ENCODE results near the gene SENP6.

GRCh38 chr6:75568100-75568499 lies 33.6 kb upstream of the SENP6 start:
- no peak for TF ChIP-seq SMAD3 (CRISPR knock-in tag; IDR thresholded peaks at IDR 0.05; ENCODE audit: borderline replicate concordance)
- TF ChIP-seq CTCF (IDR thresholded peaks at IDR 0.05), result no peak

All from WTC11 (cell line).